Stimulated activated CD8-positive, alpha-beta memory T cell treated with anti-CD3 and anti-CD28 coated beads, Interleukin-12 subunit alpha, Interleukin-12 subunit beta, amount 100 ng/mL, for 4 hours (primary cell): Measurements from ENCODE around the gene POMT2.

ENCODE experiments used
- DNase-seq: peaks from one replicate; pipeline ENCODE4 v3.0.0-alpha.2; 2020; ENCODE audit warnings: low read depth

The POMT2 gene

DNA sequence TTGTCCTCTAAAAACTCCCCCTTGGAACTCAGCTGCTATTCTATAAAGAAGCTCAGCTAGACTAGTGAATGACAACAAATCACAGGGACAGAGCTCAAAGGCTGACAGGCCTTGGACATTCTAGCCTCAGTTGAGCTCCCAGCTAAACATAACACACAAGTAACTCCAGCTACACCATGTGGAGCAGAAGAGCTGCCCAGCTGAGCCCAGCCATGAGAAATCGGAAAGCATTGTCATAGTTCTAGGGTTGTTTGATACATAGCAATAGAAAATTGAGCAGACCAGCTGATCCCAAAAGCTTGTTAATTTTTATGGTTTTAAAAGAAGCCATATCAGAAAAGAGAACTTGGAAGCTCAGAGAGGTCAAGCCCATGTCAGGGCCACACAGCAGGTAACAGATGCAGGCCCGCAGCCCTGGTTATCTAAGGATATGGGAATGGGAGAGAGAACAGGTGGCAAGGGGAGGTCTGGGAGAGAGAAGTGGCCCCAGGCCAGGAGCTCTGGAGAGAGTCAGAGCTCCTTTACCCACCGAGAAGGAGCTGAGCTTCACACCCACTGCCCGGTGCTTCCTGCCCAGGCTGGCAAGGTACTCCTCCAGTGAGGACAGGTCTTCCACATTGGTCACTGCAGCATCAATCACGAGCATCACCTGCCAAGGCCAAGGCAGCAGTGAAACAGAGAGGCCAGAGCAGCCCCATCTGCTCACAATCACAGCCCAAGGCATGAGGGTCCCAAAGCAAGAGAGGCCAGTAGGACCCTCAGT, 52.6 kb downstream of the POMT2 start:
- no peak for DNase-seq

GRCh38 chr14:77266336-77266735, 54.3 kb downstream of the POMT2 start:
- no peak for DNase-seq

- DNase-seq = no peak
These were observed 54.9 kb downstream of the POMT2 start for GRCh38 chr14:77265561-77266335.

DNA sequence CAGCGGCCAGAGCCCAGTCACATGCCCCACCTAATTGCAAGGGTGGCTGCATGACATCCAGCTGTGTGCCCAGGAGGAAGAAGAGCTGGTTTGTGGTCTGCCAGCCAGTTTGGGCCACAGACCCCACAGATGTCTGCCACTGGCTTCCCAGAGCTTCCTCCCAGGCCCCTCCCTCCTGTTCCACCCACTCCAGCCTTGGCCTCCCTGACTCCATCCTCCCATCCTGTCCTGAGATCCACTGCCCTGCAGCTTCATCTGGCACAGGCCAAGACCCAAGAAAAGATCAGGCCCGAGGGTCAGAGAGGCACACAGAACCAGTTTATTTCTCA, 55.5 kb downstream of the POMT2 start:
- no peak for DNase-seq

DNA sequence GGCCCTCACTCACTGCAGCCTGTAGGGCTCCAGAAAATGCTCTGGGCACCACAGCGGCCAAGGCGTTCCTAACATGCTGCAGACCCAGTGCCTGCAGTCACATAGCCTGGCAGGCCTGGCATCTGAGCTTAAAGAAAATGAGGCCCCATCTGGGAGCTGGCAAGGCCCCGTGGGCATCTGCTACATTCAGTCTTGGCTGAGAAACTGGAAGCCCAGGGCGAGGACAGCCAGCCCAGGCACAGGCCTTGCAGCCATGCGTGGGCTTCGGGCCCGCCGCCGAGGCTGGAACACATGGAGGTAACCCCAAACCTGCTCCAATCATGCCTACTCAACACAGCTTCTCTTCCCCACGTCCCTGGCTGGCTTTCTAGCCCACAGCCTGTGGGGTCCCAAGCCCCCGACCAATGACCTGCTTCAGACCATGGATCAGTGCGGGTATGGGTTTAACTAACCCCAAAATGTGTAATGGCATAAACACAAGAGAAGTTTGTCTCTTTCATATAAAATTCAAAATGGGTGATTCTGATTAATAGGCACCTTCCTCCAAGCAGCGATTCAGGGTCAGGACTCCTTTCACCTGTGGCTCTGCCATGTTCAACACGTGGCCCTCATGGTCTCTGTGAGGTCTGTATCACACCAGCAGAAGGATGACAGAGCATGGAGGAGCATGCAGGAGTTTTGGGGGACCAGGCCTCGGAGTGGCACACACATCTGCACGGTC, 56.1 kb downstream of the POMT2 start:
- no peak for DNase-seq

DNA sequence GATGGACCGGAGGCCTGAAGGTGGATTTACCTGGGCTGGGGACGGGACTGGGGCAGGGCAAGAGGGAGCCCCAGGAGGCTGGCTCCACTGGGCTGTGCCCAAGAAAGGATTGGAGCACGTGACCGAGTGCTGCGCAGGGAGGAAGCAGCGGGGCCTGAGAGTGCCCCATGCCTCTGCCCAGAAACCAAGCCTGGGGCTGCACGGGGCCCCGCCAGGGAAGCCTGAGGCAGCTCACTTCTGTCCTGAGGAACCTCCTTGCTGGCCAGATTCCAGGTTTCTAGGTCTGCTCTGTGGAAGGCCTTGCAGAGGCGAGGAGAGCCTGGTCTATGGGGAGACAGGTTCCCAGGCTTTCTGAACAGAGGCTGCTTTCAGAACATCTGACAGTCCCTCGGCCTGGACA, 60.1 kb downstream of the POMT2 start:
- DNase-seq = no peak

- DNase-seq = no peak
These were observed 60.5 kb downstream of the POMT2 start for GRCh38 chr14:77260199-77260598.

GRCh38 chr14:77259025-77259715, 61.5 kb downstream of the POMT2 start:
- DNase-seq = no peak

GRCh38 chr14:77258566-77258965, 62.1 kb downstream of the POMT2 start:
- no peak for DNase-seq

DNA sequence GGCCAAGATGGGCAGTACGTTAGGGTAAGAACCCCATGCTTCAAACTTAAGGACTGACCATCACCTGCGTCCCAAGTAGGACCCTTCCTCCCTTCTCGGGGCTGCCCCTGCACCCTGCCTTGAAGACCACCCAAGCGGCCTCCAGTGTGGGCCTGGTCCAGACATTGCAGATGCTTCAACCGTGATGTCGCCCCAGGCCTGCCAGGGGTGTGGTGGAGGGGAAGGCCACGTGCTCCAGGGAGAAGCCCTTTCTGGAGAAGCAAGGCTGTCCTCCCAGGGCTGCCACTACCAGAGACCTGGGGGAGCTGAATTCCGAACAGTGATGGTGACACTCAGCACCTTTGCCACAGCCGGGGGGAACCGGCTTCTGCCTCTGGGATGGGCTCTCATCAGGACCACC, 63.0 kb downstream of the POMT2 start:
- DNase-seq = no peak

DNA sequence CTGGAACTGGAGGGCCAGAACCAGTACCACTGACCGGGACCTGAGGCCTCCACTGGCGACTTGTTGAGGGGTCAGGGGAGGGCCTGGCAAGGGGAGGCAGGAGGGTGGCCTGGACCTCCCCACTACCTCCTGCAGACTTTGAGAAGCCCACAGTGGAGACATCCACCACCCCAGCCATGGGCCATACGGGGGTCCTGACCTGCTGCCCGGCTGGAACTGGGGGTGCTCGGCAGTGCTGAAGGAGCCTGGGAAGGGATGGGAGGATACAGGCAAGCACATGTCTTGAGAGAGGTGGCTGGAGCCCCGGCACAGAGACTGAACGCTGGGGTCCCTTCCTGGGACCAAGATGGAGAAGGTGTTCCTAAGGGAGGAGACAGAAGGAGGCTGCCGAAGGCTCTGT, 64.0 kb downstream of the POMT2 start:
- DNase-seq = no peak

- no peak for DNase-seq
These were observed 67.1 kb downstream of the POMT2 start for GRCh38 chr14:77253333-77254190.

DNA sequence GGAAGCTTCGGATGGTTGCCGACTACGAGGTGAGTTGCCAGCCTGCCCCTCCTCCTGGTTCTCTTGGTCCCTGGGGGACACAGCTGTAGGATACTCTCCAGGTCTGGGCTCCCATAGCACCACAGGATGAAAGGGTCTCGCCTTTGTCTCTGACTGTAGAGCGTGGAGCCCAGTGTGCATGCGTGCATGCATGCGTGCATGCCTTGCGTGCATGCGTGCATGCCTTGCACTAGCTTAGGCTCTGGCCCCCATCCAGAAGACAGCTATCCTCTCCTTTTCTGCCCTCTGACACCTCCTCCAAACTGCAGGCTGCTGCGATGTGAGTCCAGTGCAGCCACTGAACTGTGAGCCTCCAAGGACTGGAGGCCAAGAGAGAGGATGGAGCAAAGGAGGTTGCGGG, 68.8 kb downstream of the POMT2 start:
- no peak for DNase-seq

DNA sequence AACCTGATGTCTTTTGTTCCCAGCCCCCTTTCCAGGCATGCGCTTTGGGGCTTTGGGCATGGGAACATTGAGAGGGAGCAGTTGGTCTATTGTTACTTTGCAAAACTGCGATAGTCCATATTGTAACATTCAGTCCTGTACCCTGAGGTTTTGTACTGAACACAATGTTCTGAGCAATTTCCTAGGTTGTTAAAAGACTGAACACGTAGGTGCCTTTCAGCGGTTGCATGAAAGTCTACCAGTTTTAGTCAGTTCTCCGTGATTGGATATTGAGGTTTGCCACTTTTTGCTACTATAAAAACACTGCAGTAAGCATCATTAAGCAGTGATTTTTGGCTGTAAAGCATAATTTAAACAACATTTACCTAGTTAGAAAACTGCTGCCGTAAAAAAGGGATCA, 69.8 kb downstream of the POMT2 start:
- no peak for DNase-seq

GRCh38 chr14:77249286-77249685, 71.4 kb downstream of the POMT2 start:
- DNase-seq = no peak

- no peak for DNase-seq
These were observed 72.0 kb downstream of the POMT2 start for GRCh38 chr14:77248666-77249065.

- DNase-seq = no peak
These were observed 73.9 kb downstream of the POMT2 start for GRCh38 chr14:77246784-77247183.

GRCh38 chr14:77245820-77246219, 74.9 kb downstream of the POMT2 start:
- DNase-seq = no peak

DNA sequence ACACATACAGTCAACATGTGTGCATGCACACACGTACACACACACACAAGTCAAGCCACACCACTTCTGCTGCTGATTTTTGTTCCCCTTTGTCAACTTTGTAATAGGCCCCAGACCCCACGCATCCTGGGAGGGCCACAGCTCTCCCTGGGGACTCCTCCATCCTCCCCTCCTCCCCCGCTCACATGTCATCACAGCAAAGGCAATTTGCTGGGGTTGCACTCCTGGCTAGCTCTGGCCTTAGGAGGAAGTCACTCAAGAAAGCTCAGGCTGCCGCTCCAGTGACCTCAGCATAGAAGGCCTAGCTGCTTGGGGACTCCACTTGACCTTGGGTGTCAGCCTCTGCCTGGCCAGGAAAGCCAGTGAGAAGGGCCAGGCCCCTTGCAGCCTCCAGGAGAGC, 76.8 kb downstream of the POMT2 start:
- no peak for DNase-seq

DNA sequence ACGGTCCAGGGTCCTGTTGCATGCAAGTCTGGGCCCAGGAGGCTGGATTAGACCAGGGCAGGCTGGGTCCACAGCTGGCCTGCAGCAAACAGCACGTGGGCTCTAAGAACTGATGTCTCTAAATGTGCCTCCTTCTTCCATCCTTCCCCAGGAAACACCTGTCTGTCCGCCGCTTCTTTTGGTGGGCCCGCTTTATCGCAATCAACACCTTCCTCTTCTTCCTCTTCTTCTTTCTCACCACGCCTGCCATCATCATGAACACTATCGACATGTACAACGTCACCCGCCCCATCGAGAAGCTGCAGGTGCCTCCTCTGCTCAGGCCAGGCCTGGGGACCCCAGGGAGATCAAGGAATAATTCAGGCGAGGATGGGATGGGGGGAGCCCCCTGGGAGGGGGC, 77.9 kb downstream of the POMT2 start:
- DNase-seq = no peak

GRCh38 chr14:77241955-77242354, 78.7 kb downstream of the POMT2 start:
- no peak for DNase-seq
